ENCODE measurements around the gene ACO2. TPM values are rescaled to one million over a fixed set of nuclear protein-coding genes. Genes with fewer than 3 reads are reported as not detected.

ACO2 gene
- total and polyA plus RNA-seq, 10 of the 15 experiments (the other 5 are each of a cell fraction or from before 2014, with no cell fraction given) = 21.4 to 214 (median 88.5) TPM

DNA sequence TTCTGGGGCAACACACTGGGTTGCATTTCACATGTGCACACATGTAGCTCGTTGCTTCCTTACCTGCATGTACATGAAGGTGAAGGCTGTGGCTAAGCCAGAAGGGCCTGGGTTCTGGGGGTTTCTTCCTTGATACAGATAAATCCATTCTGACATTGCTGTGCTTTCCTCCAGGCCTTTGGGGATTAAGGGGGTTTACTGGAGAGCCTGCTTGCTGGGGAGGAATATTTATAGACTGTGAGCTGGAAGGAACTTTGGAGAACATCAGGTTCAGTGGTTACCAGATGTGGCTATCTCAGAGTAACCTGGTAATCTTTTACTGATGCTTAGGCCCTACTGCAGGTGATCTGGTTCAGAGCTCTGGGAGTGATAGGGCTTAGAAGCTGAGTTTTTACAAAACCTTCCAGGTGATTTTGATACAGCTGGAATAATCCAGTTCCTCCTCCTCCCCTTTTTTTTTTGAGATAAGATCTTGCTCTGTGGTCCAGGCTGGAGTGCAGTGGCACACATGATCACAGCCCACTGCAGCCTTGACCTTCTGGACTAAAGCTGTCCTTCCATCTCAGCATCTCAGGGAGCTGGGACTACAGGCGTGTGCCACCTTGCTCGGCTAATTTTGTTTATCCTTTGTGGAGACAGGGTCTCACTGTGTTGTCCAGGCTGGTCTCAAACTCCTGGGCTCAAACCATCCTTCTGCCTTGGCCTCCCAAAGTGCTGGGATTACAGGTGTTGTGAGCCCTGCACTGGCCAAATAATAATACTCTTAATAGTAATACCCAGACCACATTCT, 19.9 kb downstream of the ACO2 start:
- SMC1A ChIA-PET (ENCODE audit: uncharacterized antibody, unreplicated experiment) = interaction anchor here (0.6 to 1.7 kb wide), 7 partner anchors 9 to 85 kb away, joined by 3 to 7 read pairs (median 3); no protein-coding TSS in a partner anchor

More for the DNA sequence above, 19.9 kb downstream of the ACO2 start:
- no peak overlapping the region for H3K4me2 ChIP-seq (ENCODE audit: control insufficient read depth, insufficient read depth)
- H4K20me1 ChIP-seq (ENCODE audit: control insufficient read depth, insufficient read depth) = peaks cover 3% of the 10 kb centered on the region
- no TSS peak for BruUV-seq (replicated peaks)
- no peak overlapping the region for H3K27ac ChIP-seq (ENCODE audit: control insufficient read depth, insufficient read depth)
- ATAC-seq (no peak), DNase-seq (ENCODE audit: low read depth, low spot score) (no peak), FAIRE-seq (no peak)
- in situ Hi-C loops (cut with MboI) = no loop called here
- ChIA-PET POLR2A (interaction anchor here (1.3 kb wide), 1 partner anchor 37 kb away, joined by 4 read pairs; no protein-coding TSS in a partner anchor), RAD21 (ENCODE audit: unreplicated experiment) (interaction anchor here (0.8 kb wide), 1 partner anchor 12 kb away, joined by 3 read pairs; no protein-coding TSS in a partner anchor), CTCF (interaction anchor here (0.6 to 1.6 kb wide), 3 partner anchors 10 to 88 kb away, joined by 3 to 4 read pairs (median 3); no protein-coding TSS in a partner anchor)
- no peaks in the 10 kb centered on the region for H3K4me1 ChIP-seq (ENCODE audit: control insufficient read depth, insufficient read depth, low read length)
- H3K9me3 ChIP-seq (replicated peaks; ENCODE audit: control insufficient read depth, insufficient read depth, low read length) = no peaks in the 10 kb centered on the region
- 68% methylated on average over 3 of the region's 3 CpGs for WGBS (ENCODE audit: insufficient coverage, insufficient replicate concordance, low lambda C conversion rate, missing lambda C conversion rate)
- H3K36me3 ChIP-seq (ENCODE audit: control insufficient read depth in 2 of 2, insufficient read depth in 2 of 2, low read length in 1 of 2) = peaks cover 2 to 6% of the 10 kb centered on the region in 2 experiments; a peak in 3 of 4 replicates
- peaks cover 53% of the 10 kb centered on the region for H3K79me2 ChIP-seq (ENCODE audit: control insufficient read depth, insufficient read depth, low read length)
- no peak overlapping the region for H3K4me3 ChIP-seq
- H2AFZ ChIP-seq (ENCODE audit: control insufficient read depth, low read depth, low read length) = no peak overlapping the region
- H3K9ac ChIP-seq (ENCODE audit: control insufficient read depth, insufficient read depth, low read length) = no peak overlapping the region
- H3K27me3 ChIP-seq (replicated peaks in 1 of 2; ENCODE audit: control insufficient read depth in 2 of 2, insufficient read depth in 2 of 2, low read length in 1 of 2) = no peaks in the 10 kb centered on the region
- TF ChIP-seq MEF2A (IDR thresholded peaks at IDR 0.05; ENCODE audit: insufficient read depth, low read depth, low read length) = no peak
- no peak for TF ChIP-seq CEBPB (IDR thresholded peaks at IDR 0.05; ENCODE audit: borderline replicate concordance in 1 of 2, low read depth in 2 of 2, low read length in 2 of 2)
- no peak for TF ChIP-seq YBX1 (IDR thresholded peaks at IDR 0.05)
- TF ChIP-seq, protein P1, sequence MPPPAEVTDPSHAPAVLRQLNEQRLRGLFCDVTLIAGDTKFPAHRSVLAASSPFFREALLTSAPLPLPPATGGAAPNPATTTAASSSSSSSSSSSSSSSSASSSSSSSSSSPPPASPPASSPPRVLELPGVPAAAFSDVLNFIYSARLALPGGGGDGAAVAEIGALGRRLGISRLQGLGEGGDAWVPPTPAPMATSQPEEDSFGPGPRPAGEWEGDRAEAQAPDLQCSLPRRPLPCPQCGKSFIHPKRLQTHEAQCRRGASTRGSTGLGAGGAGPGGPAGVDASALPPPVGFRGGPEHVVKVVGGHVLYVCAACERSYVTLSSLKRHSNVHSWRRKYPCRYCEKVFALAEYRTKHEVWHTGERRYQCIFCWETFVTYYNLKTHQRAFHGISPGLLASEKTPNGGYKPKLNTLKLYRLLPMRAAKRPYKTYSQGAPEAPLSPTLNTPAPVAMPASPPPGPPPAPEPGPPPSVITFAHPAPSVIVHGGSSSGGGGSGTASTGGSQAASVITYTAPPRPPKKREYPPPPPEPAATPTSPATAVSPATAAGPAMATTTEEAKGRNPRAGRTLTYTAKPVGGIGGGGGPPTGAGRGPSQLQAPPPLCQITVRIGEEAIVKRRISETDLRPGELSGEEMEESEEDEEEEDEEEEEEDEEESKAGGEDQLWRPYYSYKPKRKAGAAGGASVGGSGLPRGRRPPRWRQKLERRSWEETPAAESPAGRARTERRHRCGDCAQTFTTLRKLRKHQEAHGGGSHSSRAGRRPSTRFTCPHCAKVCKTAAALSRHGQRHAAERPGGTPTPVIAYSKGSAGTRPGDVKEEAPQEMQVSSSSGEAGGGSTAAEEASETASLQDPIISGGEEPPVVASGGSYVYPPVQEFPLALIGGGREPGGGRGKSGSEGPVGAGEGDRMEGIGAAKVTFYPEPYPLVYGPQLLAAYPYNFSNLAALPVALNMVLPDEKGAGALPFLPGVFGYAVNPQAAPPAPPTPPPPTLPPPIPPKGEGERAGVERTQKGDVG (CRISPR knock-in tag; IDR thresholded peaks at IDR 0.05) = no peak
- intact Hi-C loops (cut with micrococcal nuclease; ENCODE audit: unreplicated experiment) = no loop called here

All from GM12878 (cell line).